Neuronal stem cell (in vitro differentiated cells): ENCODE data around the gene HIVEP2.

Experiments used
- DNase-seq: peaks from one replicate; pipeline ENCODE4 v3.0.0-alpha.2; 2013; ENCODE audit warnings: low spot score
- H2AFZ ChIP-seq: one replicate; pipeline ENCODE4 v1.6.1; 2013; ENCODE audit warnings: mild to moderate bottlenecking, low read length, inconsistent platforms
- H2AK5ac ChIP-seq: 2 replicates; pipeline ENCODE4 v1.6.1; 2013; ENCODE audit warnings: low read depth, mild to moderate bottlenecking, inconsistent platforms, low read length, moderate library complexity, mixed read lengths
- H2BK120ac ChIP-seq: 2 replicates; pipeline ENCODE4 v1.6.1; 2013; ENCODE audit warnings: low read depth, mild to moderate bottlenecking, inconsistent platforms, low read length, moderate library complexity, mixed read lengths
- H2BK12ac ChIP-seq: one replicate; pipeline ENCODE4 v1.6.1; 2013; ENCODE audit warnings: low read length, inconsistent platforms
- H2BK15ac ChIP-seq: 2 replicates; pipeline ENCODE4 v1.6.1; 2013; ENCODE audit warnings: mild to moderate bottlenecking, low read length, inconsistent platforms, mixed read lengths
- H2BK5ac ChIP-seq: one replicate; pipeline ENCODE4 v1.6.1; 2013; ENCODE audit warnings: inconsistent platforms, mild to moderate bottlenecking, low read length, moderate library complexity
- H3K14ac ChIP-seq: one replicate; pipeline ENCODE4 v1.6.1; 2013; ENCODE audit warnings: low read length, inconsistent platforms
- H3K18ac ChIP-seq: 2 replicates; pipeline ENCODE4 v1.6.1; 2013; ENCODE audit warnings: low read length, inconsistent platforms
- H3K23ac ChIP-seq: 2 replicates; pipeline ENCODE4 v1.6.1; 2013; ENCODE audit warnings: low read depth, mild to moderate bottlenecking, mixed read lengths, low read length, inconsistent platforms; ENCODE audit not compliant: poor library complexity
- H3K27ac ChIP-seq: replicated peaks from 3 replicates; pipeline ENCODE4 v1.5.1; 2013; ENCODE audit warnings: low read length, inconsistent platforms
- H3K27me3 ChIP-seq, 3 experiments: 2 replicates each; pipeline ENCODE4 v1.6.1; 2013; ENCODE audit warnings: low read length in 3 of 3, mild to moderate bottlenecking in 2 of 3, inconsistent platforms in 1 of 3, low read depth in 1 of 3, mixed read lengths in 1 of 3, moderate library complexity in 1 of 3; ENCODE audit not compliant: control insufficient read depth in 3 of 3, insufficient read depth in 3 of 3
- H3K36me3 ChIP-seq, 2 donors: replicated peaks in 1 of 2; 2 replicates each; pipeline ENCODE4 v1.6.1; 2013; ENCODE audit warnings: low read length in 2 of 2; ENCODE audit not compliant: control insufficient read depth in 2 of 2, insufficient read depth in 2 of 2
- H3K4ac ChIP-seq: 2 replicates; pipeline ENCODE4 v1.6.1; 2013; ENCODE audit warnings: inconsistent platforms, mild to moderate bottlenecking, low read length, moderate library complexity
- H3K4me1 ChIP-seq, 2 donors: 1 replicate in 1 of 2; 2 replicates in 1 of 2; pipeline ENCODE4 v1.6.1; 2013; ENCODE audit warnings: low read length in 2 of 2, low read depth in 1 of 2; ENCODE audit not compliant: control insufficient read depth in 2 of 2, insufficient read depth in 1 of 2
- H3K4me2 ChIP-seq: one replicate; pipeline ENCODE4 v1.6.1; 2013; ENCODE audit warnings: mild to moderate bottlenecking, low read length, inconsistent platforms; ENCODE audit not compliant: insufficient read depth, poor library complexity, severe bottlenecking
- H3K4me3 ChIP-seq, 2 donors: 2 replicates each; pipeline ENCODE4 v1.5.1; 2013; ENCODE audit warnings: low read length in 2 of 2, mild to moderate bottlenecking in 2 of 2, inconsistent platforms in 1 of 2, moderate library complexity in 1 of 2
- H3K79me1 ChIP-seq: one replicate; pipeline ENCODE4 v1.6.1; 2013; ENCODE audit warnings: low read depth, mild to moderate bottlenecking, inconsistent platforms, low read length, moderate library complexity
- H3K9ac ChIP-seq: one replicate; pipeline ENCODE4 v1.6.1; 2013; ENCODE audit warnings: mild to moderate bottlenecking, low read depth, low read length, inconsistent platforms; ENCODE audit not compliant: poor library complexity
- H3K9me3 ChIP-seq, 2 donors: replicated peaks in 1 of 2; 2 replicates each; pipeline versions ENCODE3 to v1.6.1; 2013; ENCODE audit warnings: low read length in 2 of 2, mild to moderate bottlenecking in 2 of 2, inconsistent platforms in 1 of 2, low read depth in 1 of 2, mixed read lengths in 1 of 2, moderate library complexity in 1 of 2; ENCODE audit not compliant: control insufficient read depth in 2 of 2, insufficient read depth in 1 of 2
- H4K8ac ChIP-seq: one replicate; pipeline ENCODE4 v1.6.1; 2013; ENCODE audit warnings: low read depth, mild to moderate bottlenecking, inconsistent platforms, low read length, moderate library complexity
- H4K91ac ChIP-seq: one replicate; pipeline ENCODE4 v1.6.1; 2013; ENCODE audit warnings: low read length, low read depth, mild to moderate bottlenecking, inconsistent platforms; ENCODE audit not compliant: poor library complexity
- WGBS, 2 donors: extraction: QIAGEN DNeasy Blood & Tissue Kit; methylation state at CpG; one replicate each; pipeline ENCODE4 v1.1.7; 2013; ENCODE audit warnings: missing lambda C conversion rate in 2 of 2, mixed read lengths in 1 of 2; ENCODE audit not compliant: insufficient read length in 2 of 2, insufficient replicate concordance in 1 of 2; ENCODE audit errors: extremely low coverage in 2 of 2; 5-methylcytosine and 5-hydroxymethylcytosine counted together

The HIVEP2 gene

GRCh38 chr6:142912125-142912524 lies 32.9 kb downstream of the HIVEP2 start:
- no peak overlapping the region for H2BK120ac ChIP-seq
- H2BK12ac ChIP-seq: no peak overlapping the region
- H3K27me3 ChIP-seq: no peaks in the 10 kb centered on the region
- no peak overlapping the region for H2BK5ac ChIP-seq
- H3K4me3 ChIP-seq: no peak overlapping the region
- no peak overlapping the region for H2BK15ac ChIP-seq
- H2AK5ac ChIP-seq: no peak overlapping the region
- H3K36me3 ChIP-seq: no peaks in the 10 kb centered on the region
- H3K27ac ChIP-seq: no peak overlapping the region
- H4K91ac ChIP-seq: no peak overlapping the region
- no peak overlapping the region for H3K4ac ChIP-seq
- no peak overlapping the region for H3K23ac ChIP-seq
- DNase-seq: no peak
- H3K4me2 ChIP-seq: no peak overlapping the region
- no peak overlapping the region for H3K18ac ChIP-seq
- H3K79me1 ChIP-seq: no peaks in the 10 kb centered on the region
- H3K9ac ChIP-seq: no peak overlapping the region
- peaks cover 0 to 6% of the 10 kb centered on the region in 2 donors for H3K9me3 ChIP-seq
- H4K8ac ChIP-seq: no peak overlapping the region
- no peak overlapping the region for H2AFZ ChIP-seq
- H3K14ac ChIP-seq: no peak overlapping the region
- no CpG with 5 or more reads among the region's 4 CpGs for WGBS, 2 donors
- peaks cover 1 to 2% of the 10 kb centered on the region in 2 donors for H3K4me1 ChIP-seq

GRCh38 chr6:142911430-142911829 lies 33.5 kb downstream of the HIVEP2 start:
- H2BK15ac ChIP-seq: no peak overlapping the region
- no peak overlapping the region for H2AFZ ChIP-seq
- H3K18ac ChIP-seq: no peak overlapping the region
- H3K27ac ChIP-seq: no peak overlapping the region
- no peaks in the 10 kb centered on the region for H3K36me3 ChIP-seq
- H3K9me3 ChIP-seq: peaks cover 0 to 6% of the 10 kb centered on the region in 2 donors
- H3K9ac ChIP-seq: no peak overlapping the region
- no peak overlapping the region for H3K4me3 ChIP-seq
- no peak overlapping the region for H4K8ac ChIP-seq
- no CpG with 5 or more reads among the region's 2 CpGs for WGBS, 2 donors
- no peak overlapping the region for H2BK5ac ChIP-seq
- no peak overlapping the region for H4K91ac ChIP-seq
- no peak overlapping the region for H2BK12ac ChIP-seq
- H3K4ac ChIP-seq: no peak overlapping the region
- no peak overlapping the region for H3K23ac ChIP-seq
- no peak overlapping the region for H3K4me2 ChIP-seq
- DNase-seq: no peak
- no peak overlapping the region for H2BK120ac ChIP-seq
- no peak overlapping the region for H3K14ac ChIP-seq
- H2AK5ac ChIP-seq: no peak overlapping the region
- peaks cover 1 to 2% of the 10 kb centered on the region in 2 donors for H3K4me1 ChIP-seq
- H3K27me3 ChIP-seq: no peaks in the 10 kb centered on the region
- no peaks in the 10 kb centered on the region for H3K79me1 ChIP-seq

- Histone ChIP-seq H2BK5ac (no peak overlapping the region), H3K4me3 (no peak overlapping the region), H3K9ac (no peak overlapping the region), H3K9me3 (peaks cover 0 to 6% of the 10 kb centered on the region in 2 donors), H3K4me2 (no peak overlapping the region), H3K27ac (no peak overlapping the region), H3K18ac (no peak overlapping the region), H2AFZ (no peak overlapping the region), H2AK5ac (no peak overlapping the region), H3K4ac (no peak overlapping the region), H3K36me3 (no peaks in the 10 kb centered on the region), H3K14ac (no peak overlapping the region), H2BK15ac (no peak overlapping the region), H4K8ac (no peak overlapping the region), H2BK12ac (no peak overlapping the region), H3K79me1 (no peaks in the 10 kb centered on the region), H3K23ac (no peak overlapping the region), H2BK120ac (no peak overlapping the region), H4K91ac (no peak overlapping the region), H3K27me3 (no peaks in the 10 kb centered on the region), H3K4me1 (no peaks in the 10 kb centered on the region)
- DNase-seq: no peak
Observed at GRCh38 chr6:142909686-142910085, 35.3 kb downstream of the HIVEP2 start.

GRCh38 chr6:142908235-142908634 lies 36.7 kb downstream of the HIVEP2 start:
- Histone ChIP-seq H3K9ac (no peak overlapping the region), H2AFZ (no peak overlapping the region), H3K14ac (no peak overlapping the region), H3K4me2 (no peak overlapping the region), H3K79me1 (no peaks in the 10 kb centered on the region), H3K36me3 (no peaks in the 10 kb centered on the region), H2BK120ac (no peak overlapping the region), H2BK15ac (no peak overlapping the region), H3K27ac (no peak overlapping the region), H4K8ac (no peak overlapping the region), H3K18ac (no peak overlapping the region), H3K27me3 (no peaks in the 10 kb centered on the region), H3K9me3 (peaks cover 0 to 6% of the 10 kb centered on the region in 2 donors), H2AK5ac (no peak overlapping the region), H4K91ac (no peak overlapping the region), H2BK12ac (no peak overlapping the region), H3K4me1 (no peaks in the 10 kb centered on the region), H3K23ac (no peak overlapping the region), H3K4ac (no peak overlapping the region), H3K4me3 (no peak overlapping the region), H2BK5ac (no peak overlapping the region)
- no peak for DNase-seq
- no CpG with 5 or more reads among the region's 1 CpG for WGBS, 2 donors
